IMR-90 (cell line): ENCODE measurements around the gene GABRB1.
A peak's percentile ranks its signal among the peaks of the same experiment; 100 is the strongest.

Source experiments
- MXI1 ChIP-seq: IDR thresholded peaks from 2 replicates; pipeline ENCODE4 v1.6.1; 2012; ENCODE audit warnings: low read depth, mild to moderate bottlenecking, low read length, moderate library complexity, borderline replicate concordance
- POLR2A ChIP-seq: IDR thresholded peaks from 2 replicates; pipeline ENCODE4 v1.6.1; 2012; ENCODE audit warnings: mild to moderate bottlenecking, low read depth, low read length
- RFX5 ChIP-seq: IDR thresholded peaks from 2 replicates; pipeline ENCODE4 v1.8.0; 2012; ENCODE audit warnings: low read depth, mild to moderate bottlenecking, low read length, moderate library complexity
- TF ChIP-seq, protein P1 (sequence below): conservative IDR thresholded peaks from 2 replicates; pipeline ENCODE4 v1.5.1; 2012; ENCODE audit warnings: mild to moderate bottlenecking, low read depth, low read length, improper control_type of control experiment

- no peak for TF ChIP-seq POLR2A
- TF ChIP-seq MXI1: no peak
- no peak for TF ChIP-seq RFX5
- TF ChIP-seq, protein P1, sequence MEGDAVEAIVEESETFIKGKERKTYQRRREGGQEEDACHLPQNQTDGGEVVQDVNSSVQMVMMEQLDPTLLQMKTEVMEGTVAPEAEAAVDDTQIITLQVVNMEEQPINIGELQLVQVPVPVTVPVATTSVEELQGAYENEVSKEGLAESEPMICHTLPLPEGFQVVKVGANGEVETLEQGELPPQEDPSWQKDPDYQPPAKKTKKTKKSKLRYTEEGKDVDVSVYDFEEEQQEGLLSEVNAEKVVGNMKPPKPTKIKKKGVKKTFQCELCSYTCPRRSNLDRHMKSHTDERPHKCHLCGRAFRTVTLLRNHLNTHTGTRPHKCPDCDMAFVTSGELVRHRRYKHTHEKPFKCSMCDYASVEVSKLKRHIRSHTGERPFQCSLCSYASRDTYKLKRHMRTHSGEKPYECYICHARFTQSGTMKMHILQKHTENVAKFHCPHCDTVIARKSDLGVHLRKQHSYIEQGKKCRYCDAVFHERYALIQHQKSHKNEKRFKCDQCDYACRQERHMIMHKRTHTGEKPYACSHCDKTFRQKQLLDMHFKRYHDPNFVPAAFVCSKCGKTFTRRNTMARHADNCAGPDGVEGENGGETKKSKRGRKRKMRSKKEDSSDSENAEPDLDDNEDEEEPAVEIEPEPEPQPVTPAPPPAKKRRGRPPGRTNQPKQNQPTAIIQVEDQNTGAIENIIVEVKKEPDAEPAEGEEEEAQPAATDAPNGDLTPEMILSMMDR: peak; percentile 79
These were observed 352.6 kb downstream of the GABRB1 start for GRCh38 chr4:47383829-47384427.
